ENCODE measurements around the gene PPP1R11. TPM values are rescaled to one million over a fixed set of nuclear protein-coding genes. Genes with fewer than 3 reads are reported as not detected.
A peak's percentile ranks its signal among the peaks of the same experiment; 100 is the strongest.

Gene PPP1R11
- total and polyA plus RNA-seq, 2 of the 13 experiments (the other 11 are each of a cell fraction or from before 2014, with no cell fraction given) = 32.1 to 58.9 TPM

DNA sequence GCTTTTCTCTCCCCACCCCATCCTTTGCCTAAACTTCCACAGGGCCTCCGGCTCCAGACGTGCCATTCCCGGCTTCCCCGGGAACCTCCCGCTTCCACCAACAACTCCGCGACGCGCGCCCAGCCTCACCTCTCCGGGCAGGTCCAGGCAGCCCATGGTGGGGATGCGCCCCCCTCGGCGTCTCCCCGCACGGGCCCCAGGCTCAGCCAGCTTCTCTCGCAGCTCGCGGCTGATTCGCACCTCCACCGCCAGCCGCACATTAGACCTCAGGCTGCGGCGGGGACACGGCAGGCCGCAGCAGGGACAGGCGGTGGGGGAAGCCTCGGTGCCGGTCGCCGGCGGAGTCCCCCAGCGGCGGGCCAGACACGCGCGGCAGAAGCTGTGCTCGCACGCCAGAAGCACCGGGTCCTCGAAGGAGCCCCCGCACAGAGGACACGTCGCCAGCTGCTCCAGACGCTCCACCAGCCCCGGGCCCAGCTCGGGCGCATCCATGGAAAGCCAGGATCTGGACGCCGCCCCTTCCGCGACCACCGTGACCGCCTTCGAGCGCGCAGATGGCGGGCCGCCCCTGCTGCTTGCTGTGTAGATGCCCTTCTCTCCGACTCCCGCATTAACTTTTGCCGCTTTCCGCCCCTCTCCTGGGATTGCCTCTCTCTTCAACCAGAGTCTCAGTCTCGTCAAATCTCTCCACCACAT is 8.2 kb downstream of the PPP1R11 start, which contains the start of gene RNF39 (continued):
- TF ChIP-seq ZNF83 (CRISPR knock-in tag; IDR thresholded peaks at IDR 0.05; ENCODE audit: borderline replicate concordance) (peak; percentile 85; the same call in 1 of the 2 replicates), SAFB2 (CRISPR knock-in tag; IDR thresholded peaks at IDR 0.05; ENCODE audit: borderline replicate concordance, low read depth) (no peak), AKAP8 (CRISPR knock-in tag; IDR thresholded peaks at IDR 0.05) (no peak), CHCHD3 (CRISPR knock-in tag; IDR thresholded peaks at IDR 0.05) (peak; percentile 80; the same call in 1 of the 2 replicates), RFX1 (IDR thresholded peaks at IDR 0.05) (no peak), ZFYVE20 (CRISPR knock-in tag; IDR thresholded peaks at IDR 0.05; ENCODE audit: borderline replicate concordance, low read depth) (0 out of 2 replicates have a peak, but pooled peaks have one; percentile 34), HOXA9 (CRISPR knock-in tag; IDR thresholded peaks at IDR 0.05; ENCODE audit: borderline replicate concordance) (no peak), KIAA2018 (CRISPR knock-in tag; IDR thresholded peaks at IDR 0.05; ENCODE audit: borderline replicate concordance) (no peak), MXD4 (CRISPR knock-in tag; IDR thresholded peaks at IDR 0.05) (no peak), IKZF5 (CRISPR knock-in tag; IDR thresholded peaks at IDR 0.05) (no peak), HINFP (CRISPR knock-in tag; IDR thresholded peaks at IDR 0.05; ENCODE audit: low read depth) (no peak), ZNF598 (CRISPR knock-in tag; IDR thresholded peaks at IDR 0.05; ENCODE audit: borderline replicate concordance) (peak; percentile 74; the same call in 1 of the 2 replicates), HDAC1 (CRISPR knock-in tag; IDR thresholded peaks at IDR 0.05) (0 out of 2 replicates have a peak, but pooled peaks have one; percentile 33), ZFP62 (CRISPR knock-in tag; IDR thresholded peaks at IDR 0.05) (0 out of 2 replicates have a peak, but pooled peaks have one; percentile 15), ZNF292 (CRISPR knock-in tag; IDR thresholded peaks at IDR 0.05; ENCODE audit: borderline replicate concordance, low read depth) (0 out of 2 replicates have a peak, but pooled peaks have one; percentile 39)
- TF ChIP-seq, protein P1, sequence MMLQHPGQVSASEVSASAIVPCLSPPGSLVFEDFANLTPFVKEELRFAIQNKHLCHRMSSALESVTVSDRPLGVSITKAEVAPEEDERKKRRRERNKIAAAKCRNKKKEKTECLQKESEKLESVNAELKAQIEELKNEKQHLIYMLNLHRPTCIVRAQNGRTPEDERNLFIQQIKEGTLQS (CRISPR knock-in tag; IDR thresholded peaks at IDR 0.05) = no peak
- TF ChIP-seq, protein P2, sequence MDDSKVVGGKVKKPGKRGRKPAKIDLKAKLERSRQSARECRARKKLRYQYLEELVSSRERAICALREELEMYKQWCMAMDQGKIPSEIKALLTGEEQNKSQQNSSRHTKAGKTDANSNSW (CRISPR knock-in tag; IDR thresholded peaks at IDR 0.05; ENCODE audit: borderline replicate concordance) = no peak
